HCT116 (cell line): ENCODE measurements around the gene DERL3. TPM values are rescaled to one million over a fixed set of nuclear protein-coding genes. Genes with fewer than 3 reads are reported as not detected.
A peak's percentile ranks its signal among the peaks of the same experiment; 100 is the strongest.
"Not testable (repeated sequence)": the region's sequence is repeated elsewhere in the genome, so short reads cannot be mapped to it uniquely, and the experiment has no call there.

Source experiments
- ATAC-seq: fragments of 200-7000 bp; cut with Tn5 transposase; 2 replicates; pipeline ENCODE4 v1.9.1; 2020; ENCODE audit warnings: mild to moderate bottlenecking, moderate library complexity
- BruUV-seq: library from RNA; stranded (reverse); fragments of 400-500 nt; replicated peaks from 2 replicates; lab custom pipeline; 2021; lab: Mats Ljungman, UMichigan
- CTCF ChIA-PET: fragments of 300-600 bp; sonication (Branson Sonifier 250); formaldehyde crosslinking; loops from one replicate; lab custom pipeline; 2021; ENCODE audit warnings: antibody characterized with exemption; lab: Charles Lee
- POLR2A ChIA-PET: fragments of 300-600, 350-600 bp; sonication (Branson Sonifier 250); formaldehyde crosslinking; loops from one replicate; lab custom pipeline; 2021; ENCODE audit warnings: antibody characterized with exemption; lab: Charles Lee
- RAD21 ChIA-PET, 2 experiments: fragments of 300-600 bp; sonication (Branson Sonifier 250); formaldehyde crosslinking; loops; one replicate each; lab custom pipeline; 2023; ENCODE audit warnings: low total read pairs in 2 of 2; ENCODE audit not compliant: uncharacterized antibody in 2 of 2, unreplicated experiment in 2 of 2, low non-redundant PET in 1 of 2; lab: Charles Lee
- DNase-seq: peaks from one replicate; pipeline ENCODE4 v3.0.0-alpha.2; 2010; ENCODE audit warnings: low read depth, low spot score
- H2AFZ ChIP-seq: fragments of 200-600 bp; shearing (Covaris generic), sonication (generic); 2 replicates; pipeline ENCODE4 v1.6.1; 2017; ENCODE audit warnings: low read depth, mixed run types, mixed read lengths, antibody characterized with exemption, low read length; ENCODE audit not compliant: poor library complexity, severe bottlenecking
- H3K27ac ChIP-seq: 2 replicates; pipeline ENCODE4 v1.5.1; 2012; ENCODE audit warnings: low read depth, low read length
- H3K27me3 ChIP-seq: fragments of 200-600 bp; sonication (generic); 2 replicates; pipeline ENCODE4 v1.6.1; 2016; ENCODE audit warnings: mixed run types, low read length, mixed read lengths; ENCODE audit not compliant: insufficient read depth
- H3K36me3 ChIP-seq, 2 experiments: fragments of 200-500 bp in 1 of 2; fragments of 200-600 bp in 1 of 2; sonication (Bioruptor generic) in 1 of 2; sonication (generic) in 1 of 2; 2 replicates each; pipeline versions ENCODE4 v1.5.1 to v1.6.1; 2014 to 2016; ENCODE audit warnings: low read length in 2 of 2, inconsistent platforms in 1 of 2, mixed read lengths in 1 of 2, mixed run types in 1 of 2; ENCODE audit not compliant: insufficient read depth in 2 of 2, control insufficient read depth in 1 of 2
- H3K4me1 ChIP-seq, 2 experiments: fragments of 200-600 bp in 1 of 2; sonication (generic) in 1 of 2; 2 replicates each; pipeline versions ENCODE4 v1.5.1 to v1.6.1; 2012 to 2017; ENCODE audit warnings: low read length in 2 of 2, inconsistent platforms in 1 of 2, mild to moderate bottlenecking in 1 of 2, mixed read lengths in 1 of 2, mixed run types in 1 of 2, moderate library complexity in 1 of 2; ENCODE audit not compliant: insufficient read depth in 2 of 2, control insufficient read depth in 1 of 2
- H3K4me2 ChIP-seq: fragments of 200-600 bp; sonication (generic); 2 replicates; pipeline ENCODE4 v1.6.1; 2017; ENCODE audit warnings: mixed run types, low read length, mixed read lengths
- H3K4me3 ChIP-seq, 2 experiments: fragments of 200-600 bp in 1 of 2; sonication (generic) in 1 of 2; replicated peaks in 1 of 2; 2 replicates each; pipeline ENCODE4 v1.5.1; 2011 to 2016; ENCODE audit warnings: low read length in 2 of 2, control low read depth in 1 of 2, low read depth in 1 of 2, mild to moderate bottlenecking in 1 of 2, mixed read lengths in 1 of 2, mixed run types in 1 of 2
- H3K79me2 ChIP-seq: fragments of 200-600 bp; sonication (generic); 2 replicates; pipeline ENCODE4 v1.6.1; 2017; ENCODE audit warnings: mild to moderate bottlenecking, mixed run types, low read length, moderate library complexity, mixed read lengths; ENCODE audit not compliant: insufficient read depth
- H3K9ac ChIP-seq: fragments of 200-600 bp; sonication (generic); 2 replicates; pipeline ENCODE4 v1.6.1; 2016; ENCODE audit warnings: low read length, mixed read lengths
- H3K9me2 ChIP-seq: fragments of 200-600 bp; sonication (generic), shearing (Covaris generic); 2 replicates; pipeline ENCODE4 v1.6.1; 2017; ENCODE audit warnings: mixed run types, mild to moderate bottlenecking, moderate library complexity; ENCODE audit not compliant: insufficient read depth
- H3K9me3 ChIP-seq, 2 experiments: fragments of 200-500 bp in 1 of 2; fragments of 200-600 bp in 1 of 2; sonication (Bioruptor generic) in 1 of 2; sonication (generic) in 1 of 2; 2 replicates each; pipeline ENCODE4 v1.6.1; 2014 to 2017; ENCODE audit warnings: low read length in 2 of 2, mixed read lengths in 2 of 2, inconsistent platforms in 1 of 2, low read depth in 1 of 2, mild to moderate bottlenecking in 1 of 2, mixed run types in 1 of 2, moderate library complexity in 1 of 2; ENCODE audit not compliant: control insufficient read depth in 1 of 2, insufficient read depth in 1 of 2
- H4K20me1 ChIP-seq: fragments of 200-600 bp; sonication (generic), shearing (Covaris generic); 2 replicates; pipeline ENCODE4 v1.6.1; 2017; ENCODE audit warnings: mixed run types, mild to moderate bottlenecking, moderate library complexity; ENCODE audit not compliant: insufficient read depth
- RAD21 ChIP-seq: IDR thresholded peaks from 2 replicates; pipeline ENCODE4 v1.6.1; 2012; ENCODE audit warnings: low read depth, mild to moderate bottlenecking
- SIN3A ChIP-seq: IDR thresholded peaks from 2 replicates; pipeline ENCODE4 v1.6.1; 2012; ENCODE audit warnings: low read depth
- intact Hi-C: fragments of 100-400 bp; cut with micrococcal nuclease; formaldehyde crosslinking; loops from 2 replicates; pipeline ENCODE4 v1.10.0; 2022
- total RNA-seq: library from RNA; stranded (reverse); gene quantifications from one replicate; pipeline ENCODE4 v1.2.1, GENCODE V29; 2021; ENCODE audit not compliant: unreplicated experiment
- TF ChIP-seq, protein P1 (sequence below), 3 experiments: fragments of 200-600 bp in 1 of 3; sonication (generic) in 1 of 3; IDR thresholded peaks in 2 of 3; conservative IDR thresholded peaks in 1 of 3; 2 replicates each; pipeline ENCODE4 v1.5.1; 2012 to 2017; ENCODE audit warnings: low read depth in 2 of 3, low read length in 2 of 3, antibody characterized with exemption in 1 of 3, borderline replicate concordance in 1 of 3, control low read depth in 1 of 3, mild to moderate bottlenecking in 1 of 3, mixed read lengths in 1 of 3, mixed run types in 1 of 3, moderate library complexity in 1 of 3; ENCODE audit not compliant: insufficient read depth in 1 of 3

The DERL3 gene
- total RNA-seq, 1 experiment from 2014 or later: not detected

- H3K4me3 ChIP-seq: no peak overlapping the region
These were observed 23.3 kb upstream of the DERL3 start for GRCh38 chr22:23862103-23862502.

GRCh38 chr22:23860187-23860586 is 21.4 kb upstream of the DERL3 start:
- CTCF ChIA-PET: interaction anchor here (1.2 to 3.4 kb wide), 2 partner anchors 9 to 11 kb away, joined by 3 to 44 read pairs; no protein-coding TSS in a partner anchor
- intact Hi-C loops: loop anchor here (5.0 kb wide), 1 partner anchor 97 kb away; no protein-coding TSS in a partner anchor

More at GRCh38 chr22:23862103-23862502, 23.3 kb upstream of the DERL3 start:
- intact Hi-C loops: loop anchor here (5.0 kb wide), 1 partner anchor 95 kb away; no protein-coding TSS in a partner anchor
- Histone ChIP-seq H3K27me3 (no peaks in the 10 kb centered on the region), H3K9ac (no peak overlapping the region), H3K27ac (no peak overlapping the region), H3K4me1 (peaks cover 4 to 10% of the 10 kb centered on the region in 2 experiments; a peak in 2 of 4 replicates), H3K4me2 (no peak overlapping the region), H3K9me2 (no peaks in the 10 kb centered on the region), H4K20me1 (no peaks in the 10 kb centered on the region), H2AFZ (no peak overlapping the region), H3K36me3 (no peaks in the 10 kb centered on the region), H3K79me2 (no peaks in the 10 kb centered on the region), H3K9me3 (no peaks in the 10 kb centered on the region)
- RAD21 ChIA-PET: interaction anchor here (1.0 to 1.4 kb wide), 2 partner anchors 26 to 94 kb away, joined by 3 read pairs; no protein-coding TSS in a partner anchor
- ATAC-seq: peak; percentile 59
- peak; percentile 32 for DNase-seq
- POLR2A ChIA-PET: interaction anchor here (0.7 to 1.5 kb wide), 2 partner anchors 32 to 720 kb away, joined by 3 read pairs; partner anchors contain the start of gene MIF
- BruUV-seq: no TSS peak
- CTCF ChIA-PET: interaction anchor here (0.8 to 1.2 kb wide), 3 partner anchors 32 to 94 kb away, joined by 3 to 6 read pairs (median 5); partner anchors contain the start of gene MIF
- TF ChIP-seq RAD21 (peak; percentile 76), SIN3A (no peak)
- TF ChIP-seq, protein P1, sequence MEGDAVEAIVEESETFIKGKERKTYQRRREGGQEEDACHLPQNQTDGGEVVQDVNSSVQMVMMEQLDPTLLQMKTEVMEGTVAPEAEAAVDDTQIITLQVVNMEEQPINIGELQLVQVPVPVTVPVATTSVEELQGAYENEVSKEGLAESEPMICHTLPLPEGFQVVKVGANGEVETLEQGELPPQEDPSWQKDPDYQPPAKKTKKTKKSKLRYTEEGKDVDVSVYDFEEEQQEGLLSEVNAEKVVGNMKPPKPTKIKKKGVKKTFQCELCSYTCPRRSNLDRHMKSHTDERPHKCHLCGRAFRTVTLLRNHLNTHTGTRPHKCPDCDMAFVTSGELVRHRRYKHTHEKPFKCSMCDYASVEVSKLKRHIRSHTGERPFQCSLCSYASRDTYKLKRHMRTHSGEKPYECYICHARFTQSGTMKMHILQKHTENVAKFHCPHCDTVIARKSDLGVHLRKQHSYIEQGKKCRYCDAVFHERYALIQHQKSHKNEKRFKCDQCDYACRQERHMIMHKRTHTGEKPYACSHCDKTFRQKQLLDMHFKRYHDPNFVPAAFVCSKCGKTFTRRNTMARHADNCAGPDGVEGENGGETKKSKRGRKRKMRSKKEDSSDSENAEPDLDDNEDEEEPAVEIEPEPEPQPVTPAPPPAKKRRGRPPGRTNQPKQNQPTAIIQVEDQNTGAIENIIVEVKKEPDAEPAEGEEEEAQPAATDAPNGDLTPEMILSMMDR (IDR thresholded peaks at IDR 0.05 in 2 of 3, conservative IDR thresholded peaks at IDR 0.05 in 1 of 3; ENCODE audit: borderline replicate concordance in 1 of 3, insufficient read depth in 1 of 3, low read depth in 2 of 3, low read length in 2 of 3): peak; percentile 60 to 80 (median 80); a peak in 5 of 6 replicates

More at GRCh38 chr22:23860187-23860586, 21.4 kb upstream of the DERL3 start:
- BruUV-seq, H3K27ac ChIP-seq, POLR2A ChIA-PET, RAD21 ChIA-PET, H3K79me2 ChIP-seq, H3K9me2 ChIP-seq, ATAC-seq, H3K9me3 ChIP-seq, H3K4me3 ChIP-seq, H4K20me1 ChIP-seq, H3K9ac ChIP-seq, DNase-seq, H3K36me3 ChIP-seq, H3K4me2 ChIP-seq, H3K27me3 ChIP-seq, H2AFZ ChIP-seq: not testable (repeated sequence)
- H3K4me1 ChIP-seq: peaks cover 4 to 13% of the 10 kb centered on the region in 2 experiments; a peak in 2 of 4 replicates
